ENCODE measurements around the gene MEI1. TPM values are rescaled to one million over a fixed set of nuclear protein-coding genes. Genes with fewer than 3 reads are reported as not detected.
A peak's percentile ranks its signal among the peaks of the same experiment; 100 is the strongest.
"Not testable (repeated sequence)": the region's sequence is repeated elsewhere in the genome, so short reads cannot be mapped to it uniquely, and the experiment has no call there.

Gene MEI1
- total RNA-seq, 4 donors from 2014 or later, result 0.29 TPM; not detected in 3

DNA sequence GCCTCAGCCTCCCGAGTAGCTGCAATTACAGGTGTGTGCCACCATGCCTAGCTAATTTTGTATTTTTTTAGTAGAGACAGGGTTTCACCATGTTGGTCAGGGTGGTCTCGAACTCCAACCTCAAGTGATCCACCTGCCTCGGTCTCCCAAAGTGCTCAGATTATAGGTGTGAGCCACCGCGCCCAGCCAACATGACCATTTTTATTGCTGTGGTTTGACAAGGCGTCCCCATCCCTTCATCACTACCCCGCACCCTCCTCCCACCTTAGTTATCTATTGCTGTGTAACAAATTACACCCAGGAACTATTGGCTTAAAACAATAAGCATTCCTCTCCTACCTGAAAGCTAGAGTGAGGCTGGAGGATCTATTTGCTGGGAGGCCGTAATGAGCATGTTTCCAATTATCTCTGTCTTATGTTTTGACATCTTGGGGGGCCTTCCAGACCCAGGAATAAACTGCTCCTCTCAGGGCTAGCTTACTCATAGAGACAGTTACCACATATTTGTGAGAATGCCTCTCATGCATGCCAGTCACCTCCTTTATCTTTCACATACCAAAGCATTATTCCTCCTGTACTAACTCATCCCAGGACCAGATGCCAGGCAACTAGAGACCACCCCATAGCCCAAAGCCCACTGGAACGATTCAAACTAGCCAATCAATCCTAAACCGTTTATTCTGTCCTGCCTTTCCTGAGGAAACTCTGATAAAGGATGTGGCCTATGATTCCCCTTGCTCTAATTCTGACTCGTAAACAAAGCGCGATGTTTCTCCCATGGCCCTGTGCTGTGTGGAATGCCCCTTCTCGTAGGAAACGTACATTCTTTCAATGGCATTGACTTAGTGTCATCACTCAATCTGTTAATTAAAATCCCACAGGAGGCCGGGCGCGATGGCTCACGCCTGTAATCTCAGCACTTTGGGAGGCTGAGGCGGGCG is 30.1 kb upstream of the MEI1 start:
- Histone ChIP-seq H3K9me3 (no peaks in the 10 kb centered on the region), H3K36me3 (peaks cover 0 to 13% of the 10 kb centered on the region in 2 donors), H3K27me3 (no peaks in the 10 kb centered on the region), H3K4me3 (no peak overlapping the region), H3K27ac (no peak overlapping the region), H3K4me1 (peaks cover 0 to 9% of the 10 kb centered on the region in 2 donors)
- in situ Hi-C loops (cut with MboI; ENCODE audit: low sequenced_read_pairs in 4 of 4) (no loop called here), intact Hi-C loops (cut with DNase I; ENCODE audit: low total_unique reads) (no loop called here)
- DNase-seq (no peak), ATAC-seq (no peak)
- TF ChIP-seq, protein P1, sequence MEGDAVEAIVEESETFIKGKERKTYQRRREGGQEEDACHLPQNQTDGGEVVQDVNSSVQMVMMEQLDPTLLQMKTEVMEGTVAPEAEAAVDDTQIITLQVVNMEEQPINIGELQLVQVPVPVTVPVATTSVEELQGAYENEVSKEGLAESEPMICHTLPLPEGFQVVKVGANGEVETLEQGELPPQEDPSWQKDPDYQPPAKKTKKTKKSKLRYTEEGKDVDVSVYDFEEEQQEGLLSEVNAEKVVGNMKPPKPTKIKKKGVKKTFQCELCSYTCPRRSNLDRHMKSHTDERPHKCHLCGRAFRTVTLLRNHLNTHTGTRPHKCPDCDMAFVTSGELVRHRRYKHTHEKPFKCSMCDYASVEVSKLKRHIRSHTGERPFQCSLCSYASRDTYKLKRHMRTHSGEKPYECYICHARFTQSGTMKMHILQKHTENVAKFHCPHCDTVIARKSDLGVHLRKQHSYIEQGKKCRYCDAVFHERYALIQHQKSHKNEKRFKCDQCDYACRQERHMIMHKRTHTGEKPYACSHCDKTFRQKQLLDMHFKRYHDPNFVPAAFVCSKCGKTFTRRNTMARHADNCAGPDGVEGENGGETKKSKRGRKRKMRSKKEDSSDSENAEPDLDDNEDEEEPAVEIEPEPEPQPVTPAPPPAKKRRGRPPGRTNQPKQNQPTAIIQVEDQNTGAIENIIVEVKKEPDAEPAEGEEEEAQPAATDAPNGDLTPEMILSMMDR (IDR thresholded peaks at IDR 0.05 in 4 of 5, conservative IDR thresholded peaks at IDR 0.05 in 1 of 5), result no peak
- no peak for TF ChIP-seq POLR2A (IDR thresholded peaks at IDR 0.05)

DNA sequence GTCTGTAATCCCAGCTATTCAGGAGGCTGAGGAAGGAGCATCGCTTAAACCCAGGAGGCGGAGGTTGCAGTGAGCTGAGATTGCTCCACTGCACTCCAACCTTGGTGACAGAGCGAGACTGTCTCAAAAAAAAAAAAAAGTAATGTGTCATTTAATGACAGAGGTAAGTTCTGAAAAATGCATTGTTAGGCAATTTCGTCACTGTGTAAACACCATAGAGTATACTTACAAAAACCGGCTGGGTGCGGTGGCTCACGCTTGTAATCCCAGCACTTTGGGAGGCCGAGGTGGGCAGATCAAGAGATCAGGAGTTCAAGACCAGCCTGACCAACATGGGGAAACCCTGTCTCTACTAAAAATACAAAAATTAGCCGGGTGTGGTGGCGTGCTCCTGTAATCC is 27.2 kb upstream of the MEI1 start:
- H3K27me3 ChIP-seq; DNase-seq; H3K4me1 ChIP-seq; in situ Hi-C loops (cut with MboI; ENCODE audit: low sequenced_read_pairs in 4 of 4); ATAC-seq; H3K27ac ChIP-seq; intact Hi-C loops (cut with DNase I; ENCODE audit: low total_unique reads); H3K9me3 ChIP-seq; H3K4me3 ChIP-seq: not testable (repeated sequence)
- peaks cover 0 to 23% of the 10 kb centered on the region in 2 donors for H3K36me3 ChIP-seq

DNA sequence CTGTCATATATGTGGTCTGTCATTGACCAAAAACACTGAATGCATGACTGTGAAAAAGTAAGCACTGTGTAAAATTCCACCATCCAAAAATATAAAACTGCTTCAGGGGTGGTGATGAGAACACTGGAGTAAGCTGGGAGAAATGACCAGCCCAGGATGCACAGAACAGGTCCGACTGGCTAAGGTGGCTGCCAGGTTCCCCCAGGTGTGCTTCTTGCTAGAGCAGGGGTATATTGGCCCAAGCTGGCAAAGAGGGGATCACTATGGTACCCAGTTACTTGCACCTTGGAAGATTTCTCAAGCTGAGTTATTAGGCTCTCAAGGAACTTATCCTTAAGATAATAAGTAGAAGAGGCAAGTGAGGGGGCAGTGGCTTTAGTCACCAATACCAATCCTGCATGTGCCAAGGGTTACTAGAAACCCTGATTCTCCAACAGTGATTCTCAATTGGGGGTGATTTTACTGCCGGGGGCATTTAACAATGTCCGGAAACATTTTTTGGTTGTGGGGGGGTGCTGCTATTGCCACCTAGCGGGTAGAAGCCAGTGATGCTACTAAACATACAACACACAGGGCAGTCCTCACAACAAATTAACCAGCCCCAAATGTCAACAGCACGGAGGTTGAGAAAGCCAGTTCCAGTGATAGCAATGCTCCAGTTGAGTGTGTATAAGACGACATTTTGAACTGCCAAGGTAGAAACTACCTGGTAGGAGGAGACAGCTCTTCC is 26.4 kb upstream of the MEI1 start:
- no peak for TF ChIP-seq POLR2A (IDR thresholded peaks at IDR 0.05)
- TF ChIP-seq, protein P1 (IDR thresholded peaks at IDR 0.05 in 4 of 5, conservative IDR thresholded peaks at IDR 0.05 in 1 of 5), result peak in 1 of 5 experiments; percentile 13
- intact Hi-C loops (cut with DNase I; ENCODE audit: low total_unique reads), result no loop called here
- Histone ChIP-seq H3K9me3 (no peaks in the 10 kb centered on the region), H3K36me3 (peaks cover 0 to 31% of the 10 kb centered on the region in 2 donors), H3K4me1 (no peaks in the 10 kb centered on the region), H3K27me3 (no peaks in the 10 kb centered on the region), H3K4me3 (no peak overlapping the region), H3K27ac (no peak overlapping the region)
- DNase-seq, result no peak
- in situ Hi-C loops (cut with MboI; ENCODE audit: low sequenced_read_pairs in 4 of 4), result no loop called here
- no peak for ATAC-seq

DNA sequence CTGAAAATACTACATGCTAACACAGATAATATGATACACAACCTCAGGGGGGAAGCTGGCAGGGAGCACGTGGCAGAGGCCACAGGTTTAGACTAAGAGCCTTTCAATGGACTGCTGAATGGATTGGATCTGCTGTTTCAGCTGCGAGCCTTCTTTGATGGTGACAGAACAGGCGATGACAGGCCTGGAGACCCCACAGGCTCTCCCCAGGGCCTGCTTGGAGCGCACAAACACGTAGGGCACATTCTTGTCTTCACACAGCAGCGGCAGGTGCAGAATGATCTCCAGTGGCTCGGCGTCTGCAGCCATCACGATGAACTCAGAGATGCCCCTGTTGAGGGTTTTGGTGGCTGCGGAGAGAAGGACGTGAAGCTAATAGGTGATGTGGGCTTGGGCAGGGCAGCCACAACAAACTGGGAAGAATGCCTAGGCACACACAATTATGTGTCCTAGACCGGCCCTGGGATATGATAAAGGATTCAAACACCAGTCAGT is 24.4 kb upstream of the MEI1 start:
- no peak for ATAC-seq
- H3K4me1 ChIP-seq, result no peaks in the 10 kb centered on the region
- in situ Hi-C loops (cut with MboI; ENCODE audit: low sequenced_read_pairs in 4 of 4), result no loop called here
- H3K9me3 ChIP-seq, result no peaks in the 10 kb centered on the region
- H3K36me3 ChIP-seq, result peaks cover 0 to 51% of the 10 kb centered on the region in 2 donors
- TF ChIP-seq, protein P1 (IDR thresholded peaks at IDR 0.05 in 4 of 5, conservative IDR thresholded peaks at IDR 0.05 in 1 of 5), result no peak
- no peak for TF ChIP-seq POLR2A (IDR thresholded peaks at IDR 0.05)
- H3K4me3 ChIP-seq, result no peak overlapping the region
- H3K27ac ChIP-seq, result no peak overlapping the region
- H3K27me3 ChIP-seq, result no peaks in the 10 kb centered on the region
- intact Hi-C loops (cut with DNase I; ENCODE audit: low total_unique reads), result no loop called here
- no peak for DNase-seq

DNA sequence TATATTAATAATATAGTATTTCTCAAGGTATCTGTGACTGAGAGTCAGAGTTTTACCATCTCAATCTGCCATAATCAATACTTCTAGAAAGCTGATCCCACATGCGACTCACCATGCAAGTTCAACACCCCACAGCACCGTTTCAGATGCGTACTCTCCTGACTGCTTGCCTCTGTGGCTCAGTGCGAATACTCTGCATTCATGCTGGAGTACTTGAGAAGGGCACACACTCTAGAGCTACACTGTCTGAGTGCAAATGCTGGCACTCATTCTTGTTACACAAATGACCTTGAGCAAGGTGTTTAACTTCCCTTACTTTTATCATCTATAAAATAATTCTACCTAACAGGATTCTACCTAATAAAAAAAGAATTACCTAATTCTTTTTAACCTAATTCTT is 23.2 kb upstream of the MEI1 start:
- in situ Hi-C loops (cut with MboI; ENCODE audit: low sequenced_read_pairs in 4 of 4), result no loop called here
- Histone ChIP-seq H3K27ac (peak overlapping the region in 1 of 4 donors; percentile 18), H3K4me1 (peaks cover 0 to 2% of the 10 kb centered on the region in 2 donors), H3K9me3 (no peaks in the 10 kb centered on the region), H3K36me3 (peaks cover 0 to 57% of the 10 kb centered on the region in 2 donors), H3K4me3 (no peak overlapping the region), H3K27me3 (no peaks in the 10 kb centered on the region)
- TF ChIP-seq, protein P1 (IDR thresholded peaks at IDR 0.05 in 4 of 5, conservative IDR thresholded peaks at IDR 0.05 in 1 of 5), result no peak
- no peak for TF ChIP-seq POLR2A (IDR thresholded peaks at IDR 0.05)
- ATAC-seq, result no peak
- DNase-seq, result no peak
- intact Hi-C loops (cut with DNase I; ENCODE audit: low total_unique reads), result no loop called here

Data from gastrocnemius medialis (tissue), 4 donors.